HEK293 (cell line): ENCODE measurements around the gene B4GALT1.

Experiments used
- CTCF ChIP-seq: fragments of 450-650 bp; formaldehyde crosslinking; IDR thresholded peaks from 2 replicates; pipeline ENCODE4 v1.5.1; 2016; ENCODE audit warnings: missing biosample characterization, missing genetic modification characterization
- KLF17 ChIP-seq: fragments of 450-650 bp; formaldehyde crosslinking; IDR thresholded peaks from 2 replicates; pipeline ENCODE4 v1.5.1; 2016; ENCODE audit warnings: missing biosample characterization, missing genetic modification characterization
- PRDM2 ChIP-seq: fragments of 450-650 bp; formaldehyde crosslinking; IDR thresholded peaks from 2 replicates; pipeline ENCODE4 v1.5.1; 2016; ENCODE audit warnings: missing biosample characterization, missing genetic modification characterization, borderline replicate concordance
- YY1 ChIP-seq: fragments of 450-650 bp; formaldehyde crosslinking; IDR thresholded peaks from 2 replicates; pipeline ENCODE4 v1.5.1; 2018; ENCODE audit warnings: missing biosample characterization, missing genetic modification characterization
- ZNF335 ChIP-seq: fragments of 450-650 bp; formaldehyde crosslinking; conservative IDR thresholded peaks from 2 replicates; pipeline ENCODE4 v1.5.1; 2016; ENCODE audit warnings: missing biosample characterization, missing genetic modification characterization
- ZNF629 ChIP-seq: fragments of 450-650 bp; formaldehyde crosslinking; IDR thresholded peaks from 2 replicates; pipeline ENCODE4 v1.5.1; 2017; ENCODE audit warnings: missing biosample characterization, missing genetic modification characterization
- ZNF830 ChIP-seq: fragments of 450-650 bp; IDR thresholded peaks from 2 replicates; pipeline ENCODE4 v1.5.0; 2018; ENCODE audit warnings: missing biosample characterization, missing genetic modification characterization, low read depth, mild to moderate bottlenecking, moderate library complexity

- TF ChIP-seq PRDM2 = no peak
- TF ChIP-seq KLF17 = peak; percentile 83
- no peak for TF ChIP-seq ZNF335 (tag by site-specific recombination)
- TF ChIP-seq ZNF830 (tag by site-specific recombination) = no peak
- no peak for TF ChIP-seq CTCF (tag by site-specific recombination)
- TF ChIP-seq ZNF629 (tag by site-specific recombination) = no peak
- no peak for TF ChIP-seq YY1 (tag by site-specific recombination)
These were observed 44.7 kb upstream of the B4GALT1 start for GRCh38 chr9:33211695-33212393.
